ENCODE measurements around the gene GNA15. TPM values are rescaled to one million over a fixed set of nuclear protein-coding genes. Genes with fewer than 3 reads are reported as not detected.

GNA15 gene
- total RNA-seq, 4 donors from 2014 or later, result 74.3 to 105 (median 84.2) TPM

- intact Hi-C loops (cut with DNase I; ENCODE audit: low total_unique reads), result no loop called here
- 29 to 41% methylated on average over 22 to 24 of the region's 25 CpGs for WGBS, 2 donors
- DNase-seq (ENCODE audit: low spot score in 2 of 2), result no peak
Measured at GRCh38 chr19:3096267-3096901, 39.4 kb upstream of the GNA15 start.

GRCh38 chr19:3096902-3097326, 38.9 kb upstream of the GNA15 start:
- no peak overlapping the region for H3K4me3 ChIP-seq (ENCODE audit: low read depth, poor library complexity, severe bottlenecking)
- TF ChIP-seq CTCF (IDR thresholded peaks at IDR 0.05) (no peak), POLR2A (IDR thresholded peaks at IDR 0.05) (no peak)
- 18 to 42% methylated on average over 2 to 11 of the region's 11 CpGs for WGBS, 2 donors
- no peak for DNase-seq (ENCODE audit: low spot score in 2 of 2)
- intact Hi-C loops (cut with DNase I; ENCODE audit: low total_unique reads), result no loop called here

More at GRCh38 chr19:3096267-3096901, 39.4 kb upstream of the GNA15 start:
- TF ChIP-seq CTCF (IDR thresholded peaks at IDR 0.05) (no peak), POLR2A (IDR thresholded peaks at IDR 0.05) (no peak)
- H3K4me3 ChIP-seq (ENCODE audit: low read depth, poor library complexity, severe bottlenecking), result no peak overlapping the region

- TF ChIP-seq CTCF (IDR thresholded peaks at IDR 0.05) (no peak), POLR2A (IDR thresholded peaks at IDR 0.05) (no peak)
- DNase-seq (ENCODE audit: low spot score in 2 of 2), result no peak
- WGBS, 2 donors, result 31 to 43% methylated on average over 5 to 24 of the region's 24 CpGs
- intact Hi-C loops (cut with DNase I; ENCODE audit: low total_unique reads), result no loop called here
- no peak overlapping the region for H3K4me3 ChIP-seq (ENCODE audit: low read depth, poor library complexity, severe bottlenecking)
Measured at GRCh38 chr19:3097442-3097871, 38.4 kb upstream of the GNA15 start.

GRCh38 chr19:3098141-3098514, 37.7 kb upstream of the GNA15 start:
- intact Hi-C loops (cut with DNase I; ENCODE audit: low total_unique reads), result no loop called here
- DNase-seq (ENCODE audit: low spot score in 2 of 2), result no peak
- H3K4me3 ChIP-seq (ENCODE audit: low read depth, poor library complexity, severe bottlenecking), result no peak overlapping the region
- 26 to 33% methylated on average over 10 to 16 of the region's 18 CpGs for WGBS, 2 donors
- no peak for TF ChIP-seq CTCF (IDR thresholded peaks at IDR 0.05)
- no peak for TF ChIP-seq POLR2A (IDR thresholded peaks at IDR 0.05)

GRCh38 chr19:3098515-3099346, 37.1 kb upstream of the GNA15 start:
- TF ChIP-seq POLR2A (IDR thresholded peaks at IDR 0.05), result no peak
- TF ChIP-seq CTCF (IDR thresholded peaks at IDR 0.05), result no peak
- 14 to 17% methylated on average over 30 to 39 of the region's 40 CpGs for WGBS, 2 donors
- DNase-seq (ENCODE audit: low spot score in 2 of 2), result peak in 1 of 2 donors; percentile 91
- H3K4me3 ChIP-seq (ENCODE audit: low read depth, poor library complexity, severe bottlenecking), result no peak overlapping the region
- intact Hi-C loops (cut with DNase I; ENCODE audit: low total_unique reads), result no loop called here
